Measurements from ENCODE around the gene USP53.

Gene USP53

GRCh38 chr4:119197772-119198212, 14.7 kb upstream of the USP53 start:
- Histone ChIP-seq H3K4me3 (ENCODE audit: low read depth, low read length) (no peak overlapping the region), H3K27ac (no peak overlapping the region), H3K9ac (no peak overlapping the region), H3K36me3 (ENCODE audit: control insufficient read depth, insufficient read depth, low read length) (no peaks in the 10 kb centered on the region), H3K27me3 (ENCODE audit: control insufficient read depth, insufficient read depth, low read length) (no peaks in the 10 kb centered on the region), H3K4me2 (ENCODE audit: low read length) (no peak overlapping the region), H3K9me3 (ENCODE audit: control insufficient read depth, low read length) (no peaks in the 10 kb centered on the region), H3K79me2 (no peaks in the 10 kb centered on the region), H2AFZ (no peak overlapping the region), H3K4me1 (no peaks in the 10 kb centered on the region)
- TF ChIP-seq CTCF (IDR thresholded peaks at IDR 0.05), result no peak

DNA sequence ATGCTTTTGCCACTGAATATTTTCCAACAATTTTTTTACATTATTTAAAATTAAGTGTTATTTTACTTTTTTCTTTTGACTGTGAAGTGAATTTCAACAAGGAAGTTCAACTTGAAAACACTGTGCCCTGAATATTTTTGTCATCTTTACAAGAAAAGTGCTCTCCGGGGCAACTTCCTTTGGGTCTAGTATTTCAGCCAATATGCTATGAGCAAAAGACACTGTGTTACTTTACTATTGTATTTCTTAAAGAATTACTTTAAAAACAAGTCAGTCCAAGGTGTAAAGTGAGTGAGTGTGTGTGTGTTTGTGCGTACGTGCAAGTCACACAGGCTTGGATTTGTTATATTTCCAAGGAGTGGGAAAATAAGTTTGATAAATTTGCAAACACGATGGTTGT, 7.6 kb upstream of the USP53 start:
- no peak for TF ChIP-seq CTCF (IDR thresholded peaks at IDR 0.05)

GRCh38 chr4:119205690-119206089, 6.8 kb upstream of the USP53 start:
- Histone ChIP-seq H3K4me1 (no peaks in the 10 kb centered on the region), H3K4me2 (ENCODE audit: low read length) (no peak overlapping the region), H3K4me3 (ENCODE audit: low read depth, low read length) (no peak overlapping the region), H3K9ac (no peak overlapping the region), H3K9me3 (ENCODE audit: control insufficient read depth, low read length) (no peaks in the 10 kb centered on the region), H3K79me2 (no peaks in the 10 kb centered on the region), H3K27ac (no peak overlapping the region), H2AFZ (no peak overlapping the region), H3K27me3 (ENCODE audit: control insufficient read depth, insufficient read depth, low read length) (no peaks in the 10 kb centered on the region), H3K36me3 (ENCODE audit: control insufficient read depth, insufficient read depth, low read length) (no peaks in the 10 kb centered on the region)
- TF ChIP-seq CTCF (IDR thresholded peaks at IDR 0.05), result no peak

More for the DNA sequence above, 7.6 kb upstream of the USP53 start:
- Histone ChIP-seq H3K9ac (no peak overlapping the region), H3K4me1 (no peaks in the 10 kb centered on the region), H3K9me3 (ENCODE audit: control insufficient read depth, low read length) (no peaks in the 10 kb centered on the region), H3K27me3 (ENCODE audit: control insufficient read depth, insufficient read depth, low read length) (no peaks in the 10 kb centered on the region), H3K4me3 (ENCODE audit: low read depth, low read length) (no peak overlapping the region), H3K27ac (peak overlapping the region; percentile 19), H3K79me2 (no peaks in the 10 kb centered on the region), H2AFZ (no peak overlapping the region), H3K4me2 (ENCODE audit: low read length) (no peak overlapping the region), H3K36me3 (ENCODE audit: control insufficient read depth, insufficient read depth, low read length) (no peaks in the 10 kb centered on the region)

DNA sequence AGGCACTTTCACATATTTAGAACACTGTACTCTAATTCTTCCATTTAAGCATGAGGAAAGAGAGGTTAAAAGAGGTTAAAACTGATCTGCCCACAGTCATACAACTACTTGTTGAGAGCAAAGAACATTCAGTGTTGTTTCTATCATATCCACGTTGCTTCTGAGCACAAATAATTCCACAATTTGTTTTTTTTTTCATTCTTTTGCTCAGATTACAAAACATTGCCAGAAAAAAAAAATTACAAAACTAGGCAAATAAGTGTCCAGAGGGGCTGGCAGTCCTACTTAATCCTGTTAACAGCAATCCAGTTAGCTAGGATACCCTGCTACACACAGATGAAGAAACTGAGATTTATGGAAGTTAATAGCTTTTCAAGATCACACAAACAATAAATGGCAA, 6.3 kb upstream of the USP53 start:
- H3K4me3 ChIP-seq (ENCODE audit: low read depth, low read length), result no peak overlapping the region
- H3K4me1 ChIP-seq, result no peaks in the 10 kb centered on the region
- no peak overlapping the region for H2AFZ ChIP-seq
- H3K27ac ChIP-seq, result no peak overlapping the region
- no peaks in the 10 kb centered on the region for H3K79me2 ChIP-seq
- TF ChIP-seq CTCF (IDR thresholded peaks at IDR 0.05), result no peak
- no peaks in the 10 kb centered on the region for H3K27me3 ChIP-seq (ENCODE audit: control insufficient read depth, insufficient read depth, low read length)
- H3K36me3 ChIP-seq (ENCODE audit: control insufficient read depth, insufficient read depth, low read length), result no peaks in the 10 kb centered on the region
- no peaks in the 10 kb centered on the region for H3K9me3 ChIP-seq (ENCODE audit: control insufficient read depth, low read length)
- no peak overlapping the region for H3K4me2 ChIP-seq (ENCODE audit: low read length)
- H3K9ac ChIP-seq, result no peak overlapping the region

DNA sequence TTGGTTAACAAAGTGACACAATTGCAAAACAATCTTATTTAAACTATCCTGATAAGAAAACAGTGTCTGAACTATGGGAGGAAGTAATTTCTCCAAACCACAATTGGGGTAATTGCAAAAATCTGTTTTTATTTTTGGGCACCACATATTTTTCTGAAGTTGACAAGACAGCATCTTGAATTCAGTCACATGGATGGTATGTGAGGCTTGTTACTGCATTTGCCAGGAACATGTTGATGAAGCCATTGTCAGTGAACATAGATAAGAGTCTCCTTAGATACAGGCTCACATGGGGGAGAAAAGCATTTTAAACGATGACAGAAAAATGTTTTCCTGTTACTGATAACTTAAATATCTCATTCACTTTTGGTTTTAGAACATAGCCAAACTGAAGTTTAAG, 5.5 kb upstream of the USP53 start:
- H3K9ac ChIP-seq, result no peak overlapping the region
- H3K4me2 ChIP-seq (ENCODE audit: low read length), result no peak overlapping the region
- no peaks in the 10 kb centered on the region for H3K9me3 ChIP-seq (ENCODE audit: control insufficient read depth, low read length)
- no peak overlapping the region for H2AFZ ChIP-seq
- TF ChIP-seq CTCF (IDR thresholded peaks at IDR 0.05), result no peak
- no peaks in the 10 kb centered on the region for H3K27me3 ChIP-seq (ENCODE audit: control insufficient read depth, insufficient read depth, low read length)
- no peaks in the 10 kb centered on the region for H3K4me1 ChIP-seq
- H3K4me3 ChIP-seq (ENCODE audit: low read depth, low read length), result no peak overlapping the region
- H3K36me3 ChIP-seq (ENCODE audit: control insufficient read depth, insufficient read depth, low read length), result no peaks in the 10 kb centered on the region
- H3K27ac ChIP-seq, result no peak overlapping the region
- no peaks in the 10 kb centered on the region for H3K79me2 ChIP-seq

Measured in parathyroid adenoma (tissue), 2 donors.